Spinal cord (tissue), 10 donors: ENCODE measurements around the gene KIAA1549. TPM values are rescaled to one million over a fixed set of nuclear protein-coding genes. Genes with fewer than 3 reads are reported as not detected.
"Not testable (repeated sequence)": the region's sequence is repeated elsewhere in the genome, so short reads cannot be mapped to it uniquely, and the experiment has no call there.

ENCODE experiments used
- DNase-seq, 6 donors: peaks; one replicate each; pipeline versions ENCODE4 v3.0.0 to v3.0.0-alpha.2; 2013 to 2015; ENCODE audit warnings: low spot score in 6 of 6, low read depth in 4 of 6
- H3K27ac ChIP-seq: one replicate; pipeline ENCODE4 v1.5.1; 2013; ENCODE audit warnings: low read depth, low read length, control low read depth
- H3K27me3 ChIP-seq: one replicate; pipeline ENCODE4 v1.6.1; 2013; ENCODE audit warnings: low read length; ENCODE audit not compliant: control insufficient read depth, insufficient read depth
- H3K36me3 ChIP-seq: one replicate; pipeline ENCODE4 v1.6.1; 2013; ENCODE audit warnings: low read length; ENCODE audit not compliant: control insufficient read depth, insufficient read depth
- H3K4me1 ChIP-seq: one replicate; pipeline ENCODE4 v1.6.1; 2013; ENCODE audit warnings: low read length; ENCODE audit not compliant: control insufficient read depth, insufficient read depth
- H3K4me3 ChIP-seq: one replicate; pipeline ENCODE4 v1.5.1; 2013; ENCODE audit warnings: low read depth, low read length, control low read depth
- H3K9me3 ChIP-seq: one replicate; pipeline ENCODE4 v1.6.1; 2013; ENCODE audit warnings: low read length; ENCODE audit not compliant: control insufficient read depth, insufficient read depth
- WGBS: methylation state at CpG from one replicate; pipeline ENCODE4 v1.1.5; 2013; ENCODE audit warnings: missing lambda C conversion rate; ENCODE audit not compliant: insufficient coverage; 5-methylcytosine and 5-hydroxymethylcytosine counted together
- polyA plus RNA-seq, 2 donors: library from polyadenylated mRNA; unstranded; fragments of 120-200 nt; gene quantifications; one replicate each; pipeline ENCODE4 v1.2.1, GENCODE V29; 2013; ENCODE audit not compliant: insufficient read length in 2 of 2
- total RNA-seq, 2 donors: library from RNA; depleted of rRNA in 1 of 2; stranded (reverse); fragments of 120-200 nt in 1 of 2; fragments of >200 nt in 1 of 2; gene quantifications; one replicate each; pipeline versions ENCODE4 v1.2.3 to v1.2.4, GENCODE V29; 2013 to 2014
- donor health status: healthy.

Gene KIAA1549
- total and polyA plus RNA-seq, 4 donors: 11.1 to 27.8 (median 19.0) TPM

DNA sequence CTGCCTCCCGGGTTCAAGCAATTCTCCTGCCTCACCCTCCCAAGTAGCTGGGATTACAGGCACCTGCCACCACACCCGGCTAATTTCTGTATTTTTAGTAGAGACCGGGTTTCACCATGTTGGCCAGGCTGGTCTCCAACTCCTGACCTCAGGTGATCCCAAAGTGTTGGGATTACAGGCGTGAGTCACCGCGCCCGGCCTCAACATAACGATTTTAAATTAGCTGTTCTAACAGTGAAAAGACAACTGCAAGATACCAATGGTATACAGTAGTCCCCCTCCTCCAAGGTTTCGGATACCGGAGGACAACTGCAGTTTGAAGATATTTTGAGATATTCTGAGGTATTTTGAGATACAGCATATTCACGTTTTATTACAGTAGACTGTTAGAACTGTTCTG is 5.0 kb downstream of the KIAA1549 start:
- not testable (repeated sequence) for H3K9me3 ChIP-seq, H3K27me3 ChIP-seq, H3K36me3 ChIP-seq, H3K27ac ChIP-seq, H3K4me3 ChIP-seq, DNase-seq
- WGBS: 80% methylated on average over 1 of the region's 11 CpGs
- peaks cover 33% of the 10 kb centered on the region for H3K4me1 ChIP-seq

DNA sequence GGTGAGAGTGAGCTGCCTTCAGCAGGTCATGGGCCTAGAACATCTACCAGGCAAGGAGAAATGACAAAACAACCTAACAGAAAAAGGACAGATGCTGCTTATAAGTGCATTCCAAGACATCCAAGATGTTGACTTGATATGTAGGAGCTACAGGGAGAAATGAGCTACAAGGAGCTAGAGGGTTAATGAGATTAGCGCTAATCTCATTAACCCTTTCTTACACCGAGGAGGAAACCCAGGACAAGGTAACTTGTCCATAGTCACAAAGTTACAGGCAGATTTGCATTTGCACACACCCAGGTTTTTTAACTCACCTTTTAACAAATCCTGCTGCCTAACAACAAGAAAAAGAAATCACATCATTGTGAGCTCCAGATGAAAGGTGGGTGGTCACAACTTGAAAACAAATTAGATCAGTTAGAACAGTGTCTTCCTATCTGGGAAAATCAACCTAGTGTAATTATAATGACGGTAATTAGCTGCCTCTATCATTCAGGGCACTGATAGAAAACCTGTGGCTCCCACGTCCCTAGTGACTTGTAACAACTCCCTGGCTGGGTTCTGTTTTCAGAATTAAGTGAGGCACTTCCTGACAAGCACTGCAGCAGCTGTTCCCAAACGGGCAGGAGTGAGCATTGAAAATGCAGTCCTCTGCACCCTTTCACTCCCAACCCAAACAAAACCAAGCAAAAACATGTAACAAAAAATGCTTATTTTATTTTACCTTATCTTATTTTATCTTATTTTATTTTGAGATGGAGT is 5.7 kb downstream of the KIAA1549 start:
- peak in 2 of 6 donors; percentile 33 to 90 for DNase-seq
- Histone ChIP-seq H3K27ac (no peak overlapping the region), H3K4me1 (peaks cover 37% of the 10 kb centered on the region), H3K27me3 (no peaks in the 10 kb centered on the region), H3K4me3 (no peak overlapping the region), H3K36me3 (no peaks in the 10 kb centered on the region), H3K9me3 (no peaks in the 10 kb centered on the region)
- 13% methylated on average over 2 of the region's 5 CpGs for WGBS

DNA sequence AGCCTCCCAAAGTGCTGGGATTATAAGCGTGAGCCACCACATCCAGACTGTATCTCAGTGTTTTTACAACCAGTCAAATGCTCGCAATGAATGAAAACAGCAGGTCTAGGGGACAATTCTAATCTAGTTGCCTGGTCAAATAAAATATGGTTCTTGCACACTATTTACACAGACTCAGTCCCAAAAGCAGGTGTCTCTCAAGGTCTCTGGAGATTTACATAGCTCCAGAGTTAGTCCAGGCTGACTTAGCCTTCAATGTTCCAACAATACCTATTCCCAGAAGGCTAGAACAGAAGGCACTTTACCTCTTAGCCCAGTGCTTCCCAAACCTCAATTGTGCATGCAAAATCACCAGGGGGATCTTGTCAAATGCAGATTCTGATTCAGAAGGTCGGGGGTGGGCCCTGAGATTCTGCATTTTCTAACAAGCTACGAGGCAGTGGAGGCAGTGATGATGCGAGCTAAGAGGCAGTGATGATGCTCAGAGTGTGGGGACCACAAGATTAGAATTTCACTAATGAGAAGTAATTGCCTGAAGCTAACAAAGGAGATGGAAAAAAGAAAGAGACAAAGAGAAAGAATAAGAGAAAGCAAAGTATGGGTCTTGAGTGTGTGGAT is 6.4 kb downstream of the KIAA1549 start:
- WGBS: 45% methylated on average over 5 of the region's 5 CpGs
- Histone ChIP-seq H3K27ac (no peak overlapping the region), H3K36me3 (no peaks in the 10 kb centered on the region), H3K9me3 (no peaks in the 10 kb centered on the region), H3K4me3 (no peak overlapping the region), H3K4me1 (peaks cover 37% of the 10 kb centered on the region), H3K27me3 (no peaks in the 10 kb centered on the region)
- peak in 1 of 6 donors; percentile 53 for DNase-seq

DNA sequence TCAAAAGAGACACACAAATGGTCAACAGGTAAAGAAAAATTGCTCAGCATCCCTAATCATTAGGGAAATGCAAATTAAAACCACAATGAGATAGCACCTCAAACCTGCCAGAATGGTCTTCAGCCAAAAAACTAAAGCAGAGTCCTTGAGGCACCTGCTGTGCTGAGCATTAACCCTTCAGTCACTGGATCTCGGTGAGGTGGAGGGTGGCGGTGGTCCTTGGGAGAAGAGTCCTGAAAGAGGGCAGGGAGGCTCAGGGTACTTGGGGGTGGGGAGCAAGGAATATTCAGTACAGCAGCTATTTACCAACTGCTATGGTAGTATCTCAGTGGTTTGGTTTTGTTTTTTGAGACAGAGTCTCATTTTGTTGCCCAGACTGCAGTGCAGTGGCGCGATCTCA is 7.1 kb downstream of the KIAA1549 start:
- Histone ChIP-seq H3K9me3 (no peaks in the 10 kb centered on the region), H3K4me1 (peaks cover 34% of the 10 kb centered on the region), H3K27ac (no peak overlapping the region), H3K4me3 (no peak overlapping the region), H3K27me3 (no peaks in the 10 kb centered on the region), H3K36me3 (no peaks in the 10 kb centered on the region)
- DNase-seq: no peak
- 80% methylated on average over 2 of the region's 4 CpGs for WGBS

DNA sequence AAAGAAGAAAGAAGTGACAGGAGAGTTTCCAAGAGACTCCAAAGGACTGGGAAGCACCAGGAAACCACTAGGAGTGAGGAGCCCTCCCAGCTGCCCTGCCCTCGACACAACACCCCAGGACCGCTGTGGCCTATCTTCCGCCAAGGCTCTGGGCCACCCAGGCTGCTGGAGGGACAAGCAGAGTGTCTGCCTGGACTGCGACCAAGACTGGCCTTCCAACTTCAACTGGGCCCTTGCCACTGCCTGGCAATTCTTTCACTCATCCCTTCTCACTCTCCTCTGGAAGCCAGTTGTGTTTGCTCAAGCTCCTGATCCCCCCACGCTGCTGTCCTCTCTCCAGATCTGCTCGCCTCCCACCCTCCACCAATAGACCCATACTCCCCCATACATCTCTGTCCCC is 10.2 kb downstream of the KIAA1549 start:
- Histone ChIP-seq H3K9me3 (no peaks in the 10 kb centered on the region), H3K36me3 (no peaks in the 10 kb centered on the region), H3K4me3 (no peak overlapping the region), H3K27ac (no peak overlapping the region), H3K4me1 (peaks cover 26% of the 10 kb centered on the region), H3K27me3 (no peaks in the 10 kb centered on the region)
- no peak for DNase-seq
- 61% methylated on average over 6 of the region's 6 CpGs for WGBS

DNA sequence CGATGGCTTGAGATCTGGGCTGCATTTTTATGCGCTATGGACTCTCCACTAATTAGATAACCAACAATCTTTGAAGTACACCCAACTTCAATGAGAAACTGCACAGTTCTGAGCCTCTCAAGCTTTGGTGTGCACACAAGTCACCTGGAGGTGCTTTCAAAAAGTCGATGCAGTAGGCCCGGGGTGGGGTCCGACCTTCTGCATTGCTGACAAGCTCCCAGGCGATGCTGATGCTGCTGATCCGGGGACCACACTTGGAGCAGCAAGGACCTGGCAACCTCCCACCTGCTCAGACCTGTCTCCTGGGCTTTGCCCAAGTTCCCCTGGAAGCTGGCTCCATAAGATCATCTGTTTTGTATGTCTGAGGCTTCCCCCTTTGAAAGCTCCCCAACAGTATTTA is 10.7 kb downstream of the KIAA1549 start:
- Histone ChIP-seq H3K27me3 (no peaks in the 10 kb centered on the region), H3K27ac (no peak overlapping the region), H3K36me3 (no peaks in the 10 kb centered on the region), H3K4me3 (no peak overlapping the region), H3K4me1 (peaks cover 22% of the 10 kb centered on the region), H3K9me3 (no peaks in the 10 kb centered on the region)
- WGBS: 77% methylated on average over 7 of the region's 7 CpGs
- no peak for DNase-seq

DNA sequence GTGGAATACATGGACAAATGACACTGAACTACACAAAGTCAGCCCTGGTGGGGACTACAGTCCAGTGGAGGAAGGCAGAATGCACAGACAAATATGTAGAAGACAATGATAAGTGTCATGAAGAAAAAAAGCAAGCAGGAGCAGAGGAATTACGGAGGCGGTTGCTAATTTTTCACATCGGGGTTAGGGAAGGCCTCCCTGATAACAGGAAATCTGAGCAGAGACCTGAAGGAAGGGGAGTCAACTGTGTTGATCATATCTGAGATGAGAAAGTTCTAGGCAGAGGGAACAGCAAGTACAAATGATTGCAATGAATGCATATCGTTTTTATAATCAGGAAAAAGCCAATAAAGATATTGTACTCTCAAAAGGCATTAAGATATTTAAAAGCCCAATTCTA is 14.0 kb downstream of the KIAA1549 start:
- WGBS: 95% methylated on average over 3 of the region's 4 CpGs
- H3K4me1 ChIP-seq: peaks cover 23% of the 10 kb centered on the region
- peaks cover 2% of the 10 kb centered on the region for H3K36me3 ChIP-seq
- no peaks in the 10 kb centered on the region for H3K27me3 ChIP-seq
- no peak overlapping the region for H3K27ac ChIP-seq
- no peaks in the 10 kb centered on the region for H3K9me3 ChIP-seq
- no peak overlapping the region for H3K4me3 ChIP-seq
- no peak for DNase-seq

DNA sequence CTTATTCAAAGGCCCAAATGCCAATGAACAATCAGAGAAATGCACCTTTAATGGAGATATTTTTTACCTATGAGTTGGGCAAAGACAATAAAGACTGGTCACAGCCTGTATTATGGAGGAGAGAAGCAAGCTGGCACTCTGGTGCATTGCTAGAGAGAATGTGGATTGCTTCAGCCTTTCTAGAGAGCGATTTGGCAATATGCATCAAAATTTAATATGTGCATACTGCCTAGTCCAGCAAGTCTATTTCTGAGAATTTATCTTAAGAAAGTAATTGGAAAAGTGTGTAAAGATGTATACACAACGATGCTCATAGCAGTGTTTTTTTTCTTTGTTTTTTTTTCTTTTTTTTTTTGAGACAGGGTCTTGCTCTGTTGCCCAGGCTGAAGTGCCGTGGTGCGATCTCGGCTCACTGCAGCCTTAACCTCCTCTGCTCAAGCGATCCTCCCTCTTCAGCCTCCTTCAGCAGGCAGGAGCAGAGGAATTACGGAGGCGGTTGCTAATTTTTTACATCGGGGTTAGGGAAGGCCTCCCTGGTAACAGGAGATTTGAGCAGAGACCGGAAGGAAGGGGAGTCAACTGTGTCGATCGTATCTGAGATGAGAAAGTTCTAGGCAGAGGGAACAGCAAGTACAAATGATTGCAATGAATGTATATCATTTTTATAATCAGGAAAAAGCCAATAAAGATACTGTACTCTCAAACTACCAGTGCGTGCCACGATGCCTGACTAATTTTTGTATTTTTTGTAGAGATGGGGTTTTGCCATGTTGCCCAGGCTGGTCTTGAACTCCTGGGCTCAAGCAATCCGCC is 16.4 kb downstream of the KIAA1549 start:
- WGBS: no CpG with 5 or more reads among the region's 15 CpGs
- H3K9me3 ChIP-seq: no peaks in the 10 kb centered on the region
- DNase-seq: no peak
- H3K36me3 ChIP-seq: peaks cover 2% of the 10 kb centered on the region
- no peak overlapping the region for H3K4me3 ChIP-seq
- H3K27ac ChIP-seq: no peak overlapping the region
- H3K27me3 ChIP-seq: no peaks in the 10 kb centered on the region
- H3K4me1 ChIP-seq: peaks cover 23% of the 10 kb centered on the region

DNA sequence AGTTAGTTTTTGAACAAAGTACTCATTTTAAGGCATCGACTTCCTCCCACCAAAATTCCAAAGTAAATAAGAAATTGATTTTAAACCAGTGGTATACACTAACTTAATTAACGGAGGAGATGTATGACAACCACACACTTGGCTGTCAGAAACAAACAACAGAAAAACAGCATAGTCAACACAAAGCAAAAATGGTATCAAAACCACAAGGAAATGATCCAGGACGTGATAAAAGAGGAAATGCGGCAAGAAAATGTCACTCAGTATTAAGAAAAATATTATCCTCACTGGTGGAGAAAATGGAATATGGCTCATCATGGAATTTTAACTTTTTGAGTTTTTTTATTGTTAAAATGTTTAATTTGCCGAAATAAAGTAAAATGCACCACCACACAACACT is 17.5 kb downstream of the KIAA1549 start:
- H3K4me1 ChIP-seq: peaks cover 23% of the 10 kb centered on the region
- DNase-seq: no peak
- H3K4me3 ChIP-seq: no peak overlapping the region
- no peak overlapping the region for H3K27ac ChIP-seq
- no CpG with 5 or more reads among the region's 5 CpGs for WGBS
- H3K36me3 ChIP-seq: peaks cover 2% of the 10 kb centered on the region
- H3K9me3 ChIP-seq: no peaks in the 10 kb centered on the region
- H3K27me3 ChIP-seq: no peaks in the 10 kb centered on the region
